SIG-M5 (cell line): ENCODE measurements around the gene NCKAP5.

Source experiments
- DNase-seq: peaks from one replicate; lab custom pipeline; 2025; lab: John Stamatoyannopoulos, UW

NCKAP5 gene

DNA sequence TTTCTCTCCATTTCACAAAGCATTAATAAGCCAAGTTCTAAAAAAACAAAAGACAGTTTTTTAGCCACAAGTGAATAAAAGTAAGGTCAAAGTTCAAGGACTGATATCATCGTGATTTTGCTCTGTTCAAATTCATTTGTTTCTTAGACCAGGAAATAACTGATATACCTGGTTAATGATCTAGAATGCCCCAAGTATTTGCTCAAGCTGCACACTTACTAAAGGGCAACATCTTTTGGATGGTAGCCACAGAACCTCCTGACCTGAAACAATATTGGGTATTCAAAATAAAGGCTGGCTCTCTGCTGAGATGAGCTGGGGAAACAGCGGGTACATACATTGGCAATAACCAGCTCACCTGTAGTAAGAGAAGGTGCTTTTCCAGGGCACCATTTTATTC is 583.5 kb downstream of the NCKAP5 start:
- DNase-seq = no peak

DNA sequence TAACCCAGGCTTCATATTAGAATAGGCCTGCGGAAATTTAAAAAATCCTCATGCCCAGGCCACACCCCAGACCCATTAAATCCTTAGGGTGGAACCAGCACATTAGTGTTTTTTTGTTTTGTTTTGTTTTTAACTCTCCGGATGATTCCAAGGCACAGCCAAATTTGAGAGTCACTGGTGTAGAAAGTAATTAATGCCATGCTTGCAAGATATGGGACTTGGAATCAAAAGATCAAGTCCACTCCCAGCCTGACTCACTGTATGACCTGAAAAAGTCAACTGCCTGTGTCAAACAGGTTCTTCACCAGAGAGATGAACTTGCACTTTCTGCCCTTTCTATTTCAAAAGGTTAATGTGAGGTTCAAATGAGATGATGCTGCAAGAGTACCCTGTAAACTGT is 588.0 kb downstream of the NCKAP5 start:
- DNase-seq = no peak

DNA sequence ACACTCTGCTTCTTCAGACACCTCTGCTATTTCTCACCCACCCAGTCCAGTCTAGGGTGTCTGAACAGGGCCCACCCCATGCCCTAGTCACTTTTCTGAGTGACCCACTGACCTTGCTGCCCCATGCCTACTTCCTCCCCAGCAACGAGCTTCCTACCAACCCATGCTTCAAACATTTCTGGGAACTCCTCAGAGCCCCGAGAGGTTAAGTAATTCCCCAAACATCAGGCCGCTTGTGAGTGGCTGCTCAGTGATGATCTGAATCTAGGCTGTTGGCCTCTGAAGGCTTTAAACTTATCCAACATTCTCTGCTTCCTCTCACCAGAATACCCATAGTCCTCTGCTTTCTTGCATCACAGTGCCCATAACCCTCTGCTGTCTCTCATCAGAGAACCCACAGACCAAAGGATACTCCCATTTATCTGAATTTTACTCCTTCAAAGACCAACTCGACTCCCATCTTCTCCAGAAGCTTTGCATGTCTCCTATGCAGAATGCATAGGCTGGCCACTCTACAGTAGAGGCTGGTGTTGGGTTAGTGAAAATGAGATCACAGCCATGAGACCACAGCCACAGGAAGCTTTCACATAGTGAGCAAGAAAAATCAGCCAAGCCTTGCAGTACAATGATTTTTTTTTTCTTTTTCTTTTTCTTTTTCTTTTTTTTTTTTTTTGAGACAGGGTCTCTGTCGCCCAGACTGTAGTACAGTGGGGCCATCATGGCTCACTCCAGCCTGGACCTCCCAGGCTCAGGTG is 588.7 kb downstream of the NCKAP5 start:
- DNase-seq = no peak

DNA sequence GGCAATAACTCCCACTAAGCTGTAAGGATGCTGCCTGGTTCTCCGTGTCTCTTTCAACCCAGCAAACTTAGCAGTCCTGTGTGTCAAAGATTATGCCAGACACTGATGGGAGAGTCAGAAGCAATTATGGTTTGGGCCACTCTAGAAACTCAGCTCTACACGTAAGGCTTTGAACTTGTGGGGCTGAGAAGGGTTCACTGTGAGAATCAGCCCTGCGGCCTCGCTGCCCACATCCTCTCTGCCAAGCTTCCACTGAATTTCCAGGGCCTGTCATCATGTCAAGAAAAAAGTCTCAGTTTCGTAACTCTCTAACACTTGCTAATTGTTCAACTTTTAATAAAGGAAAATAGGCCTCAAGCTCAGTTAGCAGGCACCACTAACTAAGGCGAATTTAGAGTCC is 589.4 kb downstream of the NCKAP5 start:
- DNase-seq = no peak

DNA sequence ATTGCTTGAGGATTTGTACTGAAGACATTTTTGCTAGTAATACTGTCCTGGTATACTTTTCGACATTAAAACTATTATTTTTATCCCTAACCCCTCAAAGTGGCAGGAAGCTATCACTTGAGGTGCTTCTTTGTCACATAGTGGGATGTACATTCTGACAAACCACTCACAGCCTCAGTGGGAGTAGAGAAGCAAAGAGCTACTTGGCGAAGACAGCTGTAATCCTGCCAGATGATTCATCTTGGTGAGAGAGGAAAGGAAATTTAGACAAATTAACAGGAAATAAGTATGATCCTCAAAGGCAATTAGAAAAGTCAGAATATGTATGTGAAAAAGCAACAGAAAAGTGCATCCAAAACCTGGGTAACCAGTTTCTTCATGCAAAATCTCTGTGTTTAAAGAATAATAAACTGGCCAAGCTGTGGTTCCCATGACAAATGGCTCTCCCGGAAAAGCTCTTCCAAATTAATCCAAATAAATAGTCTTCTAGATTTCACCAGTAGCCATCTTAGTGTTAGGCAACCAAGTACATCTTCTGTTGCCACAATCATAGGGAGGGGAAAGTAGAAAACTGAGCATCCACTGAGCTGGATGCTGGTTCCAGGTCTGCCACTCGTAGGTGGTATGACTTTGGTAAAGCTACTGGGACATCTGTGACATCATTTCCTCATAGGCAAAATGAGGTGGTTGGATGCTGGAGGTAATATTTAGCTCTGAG is 590.3 kb downstream of the NCKAP5 start:
- no peak for DNase-seq

DNA sequence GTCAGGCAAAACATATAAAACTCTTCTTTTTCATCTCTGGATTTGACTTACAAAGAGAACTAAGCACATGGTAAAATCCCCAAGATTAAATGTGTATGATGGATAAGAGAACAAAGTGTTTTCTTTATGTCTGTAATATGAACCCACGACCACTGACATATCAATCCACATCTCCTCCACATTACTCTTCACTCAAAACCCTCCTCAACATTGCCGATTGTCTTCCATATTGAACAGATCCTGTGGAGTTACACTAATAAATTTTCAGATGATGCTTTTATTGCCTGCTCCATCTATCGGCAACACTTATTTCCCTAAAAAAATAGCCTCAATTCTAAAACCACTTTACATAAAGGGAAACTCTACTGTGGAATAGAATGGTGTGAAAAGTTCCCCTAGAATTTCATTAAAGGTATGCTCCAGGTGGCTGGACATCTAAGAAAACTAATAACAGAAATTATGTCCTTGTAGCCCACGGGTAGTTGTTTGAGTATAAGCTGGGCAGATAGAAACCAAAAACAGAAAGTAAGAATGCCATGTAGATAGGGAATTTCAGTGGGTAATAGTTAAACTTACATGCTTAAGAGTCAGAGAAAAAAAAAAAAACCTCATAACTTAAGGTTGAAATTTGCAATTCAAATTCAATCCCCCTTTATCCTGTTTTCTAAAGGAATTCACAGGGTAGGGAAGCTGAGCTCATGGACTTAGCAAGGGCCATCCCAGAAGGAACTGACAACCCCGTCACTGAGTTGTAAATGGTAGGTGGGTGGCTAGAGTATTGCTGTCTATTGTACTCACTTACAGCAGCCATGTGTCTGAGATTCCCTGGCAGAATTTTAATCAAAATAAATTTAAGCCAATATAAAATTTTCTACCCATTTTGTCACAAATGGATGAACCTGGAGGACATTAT is 592.8 kb downstream of the NCKAP5 start:
- no peak for DNase-seq

DNA sequence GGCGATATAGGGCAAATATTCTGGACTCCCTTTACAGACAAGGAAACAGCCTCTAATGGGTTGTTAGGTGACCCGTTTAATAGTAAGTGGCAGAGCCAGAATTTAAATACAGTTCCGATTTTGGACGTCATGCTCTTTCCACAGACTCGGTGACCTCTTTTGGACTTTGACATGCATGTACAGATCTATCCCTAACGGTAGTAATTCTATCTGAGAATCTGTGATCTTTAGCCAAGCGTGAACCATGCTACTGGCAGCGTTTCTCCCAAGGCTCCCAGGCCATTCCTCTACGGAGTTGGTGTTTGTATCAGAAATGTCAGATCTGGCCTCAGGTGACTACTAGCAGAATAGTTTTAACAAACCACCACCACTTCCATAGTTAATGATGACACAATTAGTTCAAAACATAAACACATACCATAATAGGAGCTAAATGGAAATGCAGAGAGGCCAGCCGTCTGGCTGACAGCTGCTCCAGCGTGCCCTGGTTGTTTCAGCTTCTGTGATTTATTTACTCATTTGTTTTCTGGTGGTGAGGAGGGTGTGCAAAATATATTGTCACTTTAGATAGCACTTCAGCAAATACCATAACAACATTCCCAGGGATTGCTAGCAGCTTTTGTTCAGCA is 593.7 kb downstream of the NCKAP5 start:
- DNase-seq = no peak

DNA sequence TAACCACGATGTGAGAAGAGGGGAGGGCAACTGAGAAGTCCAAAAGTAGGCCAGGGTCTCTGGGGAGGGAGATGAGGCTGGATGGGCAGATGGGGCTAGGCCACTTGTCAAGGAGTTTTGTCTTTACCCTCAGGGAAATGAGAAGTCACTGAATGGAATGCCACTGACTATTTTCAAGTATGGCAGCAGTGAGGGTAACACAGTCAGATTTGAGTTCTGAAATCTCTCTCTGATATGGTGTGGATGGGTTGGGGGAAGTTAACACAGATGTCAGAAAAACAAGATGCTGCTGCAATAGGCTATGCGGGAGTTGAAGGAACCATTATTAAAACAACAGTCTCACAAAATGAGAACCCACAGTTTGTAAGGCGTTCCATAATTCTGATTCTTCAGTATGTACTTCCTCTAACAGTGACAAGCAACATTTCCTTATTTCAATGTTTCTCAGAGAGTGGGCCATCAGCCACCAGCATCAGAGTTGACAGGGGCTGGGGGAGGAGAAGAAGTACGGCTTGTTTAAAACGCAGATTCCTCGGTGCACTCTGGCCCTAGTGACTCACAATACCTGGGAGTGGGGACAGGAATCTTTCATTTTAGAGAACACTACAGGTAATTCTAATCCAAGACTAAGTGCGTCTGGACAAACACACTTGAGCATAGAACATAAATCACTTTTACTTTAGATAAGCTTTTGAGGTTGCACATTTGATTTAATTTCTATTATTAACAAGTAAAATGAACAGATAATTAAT is 596.8 kb downstream of the NCKAP5 start:
- no peak for DNase-seq

DNA sequence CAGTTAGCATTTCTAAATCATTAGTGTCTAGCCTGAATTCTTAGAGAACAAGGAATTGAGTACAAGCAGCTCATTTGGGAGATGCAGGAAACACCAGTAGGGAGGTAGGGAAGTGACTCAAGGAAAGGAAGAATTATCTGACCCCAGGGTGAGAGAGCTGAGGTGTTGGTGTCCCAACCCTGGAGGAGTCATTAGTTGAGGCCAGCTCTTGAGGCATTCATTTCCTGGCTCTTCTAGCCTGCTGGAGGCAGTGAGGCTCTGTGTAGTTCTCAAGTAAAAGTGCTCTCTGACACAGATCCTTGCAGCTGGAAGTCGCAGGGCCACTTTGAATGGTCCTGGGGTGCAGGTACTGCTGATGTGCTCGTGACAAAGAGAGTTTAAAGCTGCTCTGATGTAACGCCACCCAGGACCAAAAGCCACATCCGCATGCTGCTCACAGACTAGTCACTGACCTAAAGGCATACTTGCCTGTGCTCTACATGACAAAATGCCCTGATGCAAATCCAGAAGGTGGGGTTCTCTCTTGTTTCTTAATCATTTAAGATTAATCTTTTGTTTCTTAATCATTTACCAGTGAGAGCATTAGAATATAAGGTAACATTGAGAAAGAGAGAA is 598.8 kb downstream of the NCKAP5 start:
- DNase-seq = no peak

DNA sequence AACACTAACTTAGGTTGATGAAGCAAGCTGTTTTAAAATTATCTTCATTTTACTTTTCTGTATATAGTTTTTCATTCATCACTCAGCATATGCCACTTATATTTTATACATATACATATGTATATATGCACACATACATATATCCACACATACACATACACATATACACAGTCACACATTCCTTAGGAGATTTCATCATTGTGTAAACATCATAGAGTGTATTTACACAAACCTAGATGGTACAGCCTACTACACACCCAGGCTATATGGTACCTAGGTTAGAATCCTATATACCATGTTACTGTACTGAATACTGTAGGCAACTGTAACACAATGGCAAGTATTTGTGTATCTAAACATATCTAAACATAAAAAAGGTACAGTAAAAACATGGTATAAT is 602.8 kb downstream of the NCKAP5 start:
- DNase-seq = no peak

DNA sequence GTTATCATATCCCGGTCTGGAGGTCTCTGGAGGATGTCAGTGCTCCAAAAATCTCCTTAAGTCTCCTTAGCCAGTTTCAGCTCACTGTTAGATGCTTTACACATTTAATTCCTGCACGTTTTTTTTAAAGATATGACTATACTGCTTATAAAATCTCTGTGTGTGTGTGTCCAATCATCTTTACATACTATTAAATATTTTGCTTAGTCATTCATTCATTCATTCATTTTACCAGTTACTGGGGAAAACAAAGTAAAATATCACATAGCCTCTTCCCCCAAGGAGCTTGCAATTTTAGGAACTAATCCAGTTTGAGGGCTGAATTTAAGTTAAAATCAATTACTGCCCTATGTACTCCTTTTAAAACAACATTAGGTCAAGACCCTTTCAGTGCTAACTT is 605.1 kb downstream of the NCKAP5 start:
- DNase-seq = no peak

DNA sequence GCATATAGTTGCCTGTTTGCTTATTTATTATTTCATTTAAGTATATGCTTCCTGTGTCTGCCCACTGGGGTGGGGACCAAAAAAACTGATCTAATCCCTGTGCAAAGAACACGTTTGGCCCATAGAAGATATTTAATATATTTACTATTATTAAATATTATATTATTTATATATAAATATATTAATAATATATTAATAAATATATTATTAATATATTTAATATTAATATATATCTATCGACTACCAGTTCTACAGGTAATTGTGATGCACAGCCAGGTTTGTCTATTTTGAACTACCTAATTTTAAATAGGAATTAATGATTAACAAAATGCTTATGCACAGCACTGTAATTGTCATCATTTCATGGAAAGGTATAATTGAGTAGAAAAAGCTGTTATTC is 609.4 kb downstream of the NCKAP5 start:
- no peak for DNase-seq

DNA sequence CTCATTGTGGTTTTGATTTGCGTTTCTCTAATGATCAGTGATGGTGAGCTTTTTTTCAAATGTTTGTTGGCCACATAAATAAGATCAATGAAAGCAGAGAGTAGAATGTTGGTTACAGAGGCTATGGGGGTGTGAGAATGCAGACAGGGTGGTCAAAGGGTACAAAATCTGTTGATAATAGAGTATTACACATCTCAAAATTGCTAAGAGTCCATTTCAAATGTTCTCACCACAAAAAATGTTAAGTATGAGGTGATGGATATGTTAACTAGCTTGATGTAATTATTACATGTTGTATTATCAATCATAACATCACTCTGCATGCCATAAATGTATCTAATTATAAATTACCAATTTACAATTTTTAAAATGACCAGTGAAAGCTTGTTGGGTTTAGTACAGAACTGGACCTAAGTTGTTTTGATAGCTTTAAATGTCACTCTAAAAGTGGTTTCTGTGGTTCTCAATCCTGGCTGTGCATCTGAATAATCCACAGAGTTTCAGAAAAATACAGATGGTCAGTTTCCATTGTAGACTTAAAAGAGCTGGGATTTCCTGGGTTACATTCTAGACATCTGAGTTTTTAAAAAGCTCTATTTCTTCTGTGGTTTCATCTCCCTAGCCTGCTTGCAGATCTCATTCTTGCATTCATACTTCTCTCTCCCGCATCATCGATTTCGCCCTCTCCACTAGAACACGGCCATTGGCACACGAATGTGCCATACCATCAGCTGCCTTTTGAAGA is 612.2 kb downstream of the NCKAP5 start:
- DNase-seq = no peak

DNA sequence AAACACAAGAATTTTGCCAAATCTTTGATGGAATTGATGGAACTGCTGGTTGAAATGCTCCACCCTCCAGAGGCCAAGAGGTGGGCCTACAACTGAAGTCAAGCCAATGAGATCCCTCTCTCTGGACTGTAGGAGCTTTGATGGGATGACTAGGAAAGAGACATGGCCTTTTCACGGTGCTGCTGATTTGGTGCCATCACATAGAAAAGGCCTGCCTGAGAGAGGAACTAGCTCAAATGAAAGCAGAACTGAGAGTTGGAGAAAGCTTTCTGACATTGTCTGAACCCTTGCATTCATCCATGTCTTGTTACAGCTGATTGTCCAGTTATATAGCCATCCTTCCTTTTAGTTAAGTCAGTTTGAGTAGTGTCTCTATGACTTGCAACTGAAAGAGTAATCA is 614.5 kb downstream of the NCKAP5 start:
- DNase-seq = no peak

DNA sequence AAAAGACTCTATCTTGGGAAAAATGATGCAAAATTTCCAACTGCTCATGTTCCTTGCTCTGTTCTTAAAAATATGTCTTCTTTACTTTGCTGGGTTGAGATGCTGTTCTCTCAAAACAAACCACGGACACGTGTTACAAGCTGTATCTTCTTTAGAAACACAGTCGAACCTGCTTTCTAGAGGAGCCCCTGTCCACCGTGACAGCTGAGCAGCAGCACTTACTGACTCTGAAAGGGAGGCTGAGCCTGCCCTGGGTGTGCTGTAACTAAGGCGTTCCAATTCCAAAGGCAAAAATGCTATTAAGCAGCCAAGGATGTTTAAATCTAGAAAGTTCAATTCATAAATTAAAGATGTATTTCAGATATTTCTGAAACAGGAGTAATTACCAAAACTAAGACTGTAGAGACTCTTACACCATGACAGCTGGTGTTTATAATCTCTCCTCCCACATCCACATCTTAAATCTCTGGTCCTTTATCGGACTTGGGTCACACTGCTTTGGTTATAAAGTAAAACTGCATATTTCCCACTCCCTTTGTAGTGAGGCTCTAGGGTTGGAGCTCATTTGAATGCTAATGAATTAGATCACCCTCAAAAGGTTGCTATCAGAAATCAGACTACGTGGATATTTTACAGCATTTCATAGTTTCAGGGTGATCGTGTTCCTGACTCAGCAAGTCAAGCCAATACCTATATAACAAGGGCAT is 617.1 kb downstream of the NCKAP5 start:
- no peak for DNase-seq

DNA sequence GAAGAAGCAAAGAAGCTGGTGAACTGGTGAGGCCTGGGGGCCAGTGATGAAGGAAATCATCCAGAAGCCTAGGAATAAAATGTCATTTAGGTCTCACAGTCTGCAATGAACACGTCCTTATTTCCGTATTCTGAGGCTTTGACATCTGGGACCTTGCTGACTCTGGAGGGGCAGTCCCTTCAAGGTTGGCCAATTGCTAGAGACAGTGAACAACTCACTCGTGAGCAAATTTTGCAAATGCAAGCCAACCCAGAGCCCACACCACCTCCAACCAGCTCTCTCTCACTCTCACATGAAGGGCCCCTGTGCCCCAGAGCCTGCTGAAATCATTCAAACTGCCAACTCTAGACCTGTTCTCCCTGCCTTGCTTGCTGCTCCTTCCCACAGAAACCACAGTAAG is 619.2 kb downstream of the NCKAP5 start:
- no peak for DNase-seq

DNA sequence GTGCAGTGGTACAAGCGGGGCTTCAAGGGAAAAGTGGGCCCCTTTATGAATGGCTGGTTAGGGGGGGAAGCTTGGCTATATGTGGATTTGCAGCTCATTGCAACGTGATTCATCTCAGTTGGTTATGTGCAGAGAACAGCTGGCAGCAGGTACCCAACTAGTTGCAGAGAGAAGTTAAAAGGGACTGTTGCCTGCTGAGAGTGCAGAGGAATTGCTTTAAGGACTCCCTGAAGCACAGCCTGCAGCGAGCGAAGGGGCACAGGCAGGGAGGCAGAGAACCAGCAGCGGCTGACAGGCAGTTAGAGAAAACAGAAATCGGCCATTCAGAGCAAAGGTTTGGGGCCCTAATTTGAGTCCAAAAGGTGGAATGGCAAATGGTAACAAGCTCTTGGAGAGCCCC is 620.1 kb downstream of the NCKAP5 start:
- no peak for DNase-seq

DNA sequence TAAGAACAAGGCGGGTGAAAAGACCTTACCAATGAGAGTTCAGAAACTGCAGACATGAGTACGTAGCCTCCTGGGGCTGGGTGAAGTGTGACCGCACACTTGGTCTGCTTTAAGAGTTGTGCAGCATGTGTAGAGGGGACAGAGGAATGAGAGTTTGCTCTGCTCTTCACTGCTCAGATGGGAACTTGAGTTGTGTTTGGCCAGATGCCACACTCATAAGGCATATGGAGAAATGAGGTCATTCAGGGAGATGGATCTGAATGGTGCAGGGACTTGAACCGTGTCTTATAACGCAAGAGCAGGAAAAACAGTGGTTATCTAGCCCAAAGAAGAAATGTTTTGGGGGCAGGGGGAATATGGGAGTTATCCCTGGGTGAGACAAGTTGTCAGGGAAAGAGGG is 624.4 kb downstream of the NCKAP5 start:
- DNase-seq = no peak

DNA sequence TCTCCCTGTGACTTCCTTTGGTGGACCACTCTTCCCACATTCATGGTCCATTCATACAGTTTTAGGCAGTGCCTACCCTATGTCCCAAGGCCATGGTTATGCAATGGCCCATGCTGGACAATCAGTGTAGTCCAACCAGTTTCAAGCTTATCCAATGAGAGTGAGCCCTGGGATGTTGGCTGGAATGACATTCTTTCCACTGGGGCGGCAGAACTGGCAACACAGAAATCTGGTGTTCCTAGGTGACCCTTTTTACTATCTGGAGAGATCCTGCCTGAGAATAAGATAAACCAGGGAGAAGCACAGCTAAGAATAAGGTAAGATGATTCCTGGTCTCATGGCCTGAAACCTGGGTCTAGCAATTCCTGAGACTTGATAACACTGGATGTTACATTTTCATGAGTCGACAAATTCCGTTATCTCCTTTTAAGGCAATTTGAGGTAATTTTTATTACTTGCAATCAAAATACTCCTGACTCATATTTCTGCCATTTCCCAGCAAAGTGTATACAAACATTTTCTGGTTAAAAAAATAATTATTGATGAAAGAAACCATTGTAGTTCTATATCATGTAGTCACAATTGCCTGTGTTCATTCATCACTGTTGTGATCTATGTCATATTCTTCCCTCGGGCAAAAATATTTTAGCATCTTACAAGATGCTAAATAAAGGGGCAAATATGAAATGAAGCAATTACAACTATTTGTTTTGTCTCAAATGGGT is 626.8 kb downstream of the NCKAP5 start:
- DNase-seq = no peak
